Raji (cell line): Measurements from ENCODE around the gene TMEM203.

Experiments
- POLR2A ChIP-seq: IDR thresholded peaks from 2 replicates; pipeline ENCODE4 v1.6.1; 2011; ENCODE audit warnings: low read depth, low read length, control low read depth; ENCODE audit not compliant: insufficient read depth

Gene TMEM203

GRCh38 chr9:137217276-137218211 lies 12.1 kb upstream of the TMEM203 start:
- no peak for TF ChIP-seq POLR2A

- no peak for TF ChIP-seq POLR2A
Measured at GRCh38 chr9:137216188-137216965, 10.9 kb upstream of the TMEM203 start.

DNA sequence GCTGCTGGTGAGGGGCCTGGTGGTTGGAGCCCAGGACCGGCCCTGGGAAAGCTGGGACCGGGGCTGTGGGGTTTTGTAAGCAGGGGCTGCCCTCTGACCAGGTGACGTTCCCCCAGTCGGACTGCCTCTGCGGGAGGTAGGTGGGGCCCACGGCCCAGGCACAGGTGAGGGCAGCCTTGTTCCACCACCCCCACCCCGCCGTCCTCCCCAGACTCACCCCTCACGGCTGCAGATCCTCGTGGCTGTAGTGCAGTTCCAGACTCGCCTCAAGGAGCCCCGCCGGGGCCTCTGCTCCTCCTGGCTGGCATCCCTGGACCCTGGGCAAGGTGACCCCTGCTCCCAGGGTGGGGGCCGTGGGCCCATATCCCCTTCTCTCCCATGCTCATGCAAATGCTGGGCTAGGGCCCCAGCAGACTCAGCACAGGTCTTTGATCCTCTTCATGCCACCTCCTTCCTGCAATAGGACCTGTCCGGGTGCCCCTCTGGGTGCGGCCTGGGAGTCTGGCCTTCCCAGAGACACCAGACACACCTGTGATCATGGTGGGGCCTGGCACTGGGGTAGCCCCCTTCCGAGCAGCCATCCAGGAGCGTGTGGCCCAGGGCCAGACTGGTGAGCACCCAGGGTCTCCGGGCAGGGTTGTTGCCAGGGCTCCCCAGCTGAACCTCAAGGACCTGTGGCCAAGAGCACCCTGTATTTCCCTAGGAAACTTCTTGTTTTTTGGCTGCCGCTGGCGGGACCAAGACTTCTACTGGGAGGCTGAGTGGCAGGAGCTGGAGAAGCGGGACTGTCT lies 9.9 kb upstream of the TMEM203 start:
- no peak for TF ChIP-seq POLR2A

DNA sequence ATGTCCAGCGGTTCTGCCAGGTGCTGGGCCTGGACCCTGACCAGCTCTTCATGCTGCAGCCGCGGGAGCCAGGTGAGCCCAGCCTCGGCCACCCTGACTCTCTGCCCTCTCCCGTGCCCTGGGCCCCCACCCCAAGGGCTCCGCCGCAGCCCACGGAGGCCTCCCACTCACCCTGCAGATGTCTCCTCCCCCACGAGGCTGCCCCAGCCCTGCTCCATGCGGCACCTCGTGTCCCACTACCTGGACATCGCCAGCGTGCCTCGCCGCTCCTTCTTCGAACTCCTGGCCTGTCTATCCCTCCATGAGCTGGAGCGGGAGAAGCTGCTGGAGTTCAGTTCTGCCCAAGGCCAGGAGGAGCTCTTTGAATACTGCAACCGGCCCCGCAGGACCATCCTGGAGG lies 9.2 kb upstream of the TMEM203 start:
- no peak for TF ChIP-seq POLR2A

DNA sequence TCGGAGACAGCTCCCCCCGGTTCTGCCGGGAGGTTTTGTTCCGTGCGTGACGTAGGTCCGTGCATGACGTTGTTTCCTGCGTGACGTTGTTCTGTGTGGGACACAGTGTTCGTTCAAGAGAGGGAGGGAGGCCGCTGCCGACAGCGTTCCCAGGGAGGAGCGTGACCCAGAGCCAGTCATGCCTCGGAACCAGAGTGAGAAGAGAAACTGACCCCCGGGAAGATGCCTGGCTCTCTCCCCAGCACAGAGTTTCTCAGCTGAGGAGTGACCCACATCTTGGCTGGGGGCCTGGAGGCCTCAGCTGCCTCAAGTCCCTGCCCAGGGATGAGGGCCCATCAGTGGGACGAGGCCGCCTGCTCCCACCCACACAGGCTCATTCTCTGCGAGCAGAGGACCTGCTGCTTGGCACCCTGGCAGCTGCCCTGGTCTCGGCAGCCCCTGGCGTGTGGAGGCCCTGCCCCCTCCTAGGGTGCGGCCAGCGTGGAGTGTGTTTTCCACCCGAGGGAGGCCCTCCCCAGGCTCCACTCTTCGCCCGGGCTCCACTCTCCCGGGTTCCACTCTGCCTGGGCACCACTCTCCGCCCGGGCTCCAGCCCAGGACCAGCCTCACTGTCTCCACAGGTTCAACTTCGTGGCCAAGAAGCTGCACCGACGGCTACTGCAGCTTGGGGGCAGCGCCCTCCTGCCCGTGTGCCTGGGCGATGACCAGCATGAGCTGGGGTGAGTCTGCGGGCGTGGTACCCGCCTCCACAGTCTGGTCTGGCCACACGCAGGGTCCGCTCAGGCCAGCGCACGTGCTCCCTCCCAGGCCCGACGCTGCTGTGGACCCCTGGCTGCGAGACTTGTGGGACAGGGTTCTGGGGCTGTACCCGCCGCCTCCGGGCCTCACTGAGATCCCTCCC lies 8.0 kb upstream of the TMEM203 start:
- no peak for TF ChIP-seq POLR2A

GRCh38 chr9:137212520-137212919 lies 7.1 kb upstream of the TMEM203 start:
- TF ChIP-seq POLR2A: no peak

- TF ChIP-seq POLR2A: no peak
Measured at GRCh38 chr9:137211532-137211931, 6.1 kb upstream of the TMEM203 start.

DNA sequence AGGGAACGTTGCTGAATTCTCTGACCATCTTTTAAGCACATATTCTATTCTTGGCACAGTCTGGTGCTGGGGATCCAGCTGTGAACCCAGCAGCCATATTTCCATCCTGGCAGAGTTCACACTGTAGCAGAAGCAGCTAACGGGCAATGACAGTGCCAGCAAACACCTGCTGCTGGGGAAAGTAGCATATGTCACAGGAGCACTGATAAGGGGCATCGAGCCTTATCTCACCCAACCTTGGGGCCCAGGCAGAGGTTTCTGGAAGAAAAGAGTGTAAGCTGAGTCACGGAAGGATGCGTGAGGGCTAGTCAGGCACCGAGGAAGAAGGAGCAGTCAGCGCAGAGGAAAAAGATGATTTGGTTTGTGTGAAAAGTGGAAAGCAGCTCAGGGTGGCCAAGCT lies 1.2 kb upstream of the TMEM203 start:
- no peak for TF ChIP-seq POLR2A

GRCh38 chr9:137204731-137205125 lies 720 bp downstream of the TMEM203 start:
- no peak for TF ChIP-seq POLR2A

DNA sequence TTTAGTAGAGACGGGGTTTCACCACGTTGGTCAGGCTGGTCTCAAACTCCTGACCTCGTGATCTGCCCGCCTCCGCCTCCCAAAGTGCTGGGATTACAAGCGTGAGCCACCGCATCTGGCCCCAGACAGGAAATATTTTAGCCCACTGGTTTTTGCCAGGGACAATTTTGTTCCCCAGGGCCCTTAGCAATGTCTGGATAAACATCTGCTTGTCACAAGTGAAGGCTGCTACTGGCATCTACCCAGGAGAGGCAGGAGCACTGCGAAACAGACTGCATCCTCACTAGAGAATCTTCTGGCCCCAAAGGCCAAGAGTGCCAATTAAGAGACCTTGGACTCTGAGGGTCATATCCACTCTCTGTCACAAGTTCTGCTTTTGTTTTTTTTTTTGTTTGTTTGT lies 2.5 kb downstream of the TMEM203 start:
- TF ChIP-seq POLR2A: no peak

GRCh38 chr9:137201205-137201868 lies 4.1 kb downstream of the TMEM203 start:
- TF ChIP-seq POLR2A: peak; percentile 40; the same call in 1 of the 2 replicates

- TF ChIP-seq POLR2A: peak; percentile 89
Measured at GRCh38 chr9:137200311-137201204, 4.9 kb downstream of the TMEM203 start, which contains the start of gene TPRN. TPRN (minus strand) TSS chr9:137200741; CDS start chr9:137200711, 30 bp downstream.

DNA sequence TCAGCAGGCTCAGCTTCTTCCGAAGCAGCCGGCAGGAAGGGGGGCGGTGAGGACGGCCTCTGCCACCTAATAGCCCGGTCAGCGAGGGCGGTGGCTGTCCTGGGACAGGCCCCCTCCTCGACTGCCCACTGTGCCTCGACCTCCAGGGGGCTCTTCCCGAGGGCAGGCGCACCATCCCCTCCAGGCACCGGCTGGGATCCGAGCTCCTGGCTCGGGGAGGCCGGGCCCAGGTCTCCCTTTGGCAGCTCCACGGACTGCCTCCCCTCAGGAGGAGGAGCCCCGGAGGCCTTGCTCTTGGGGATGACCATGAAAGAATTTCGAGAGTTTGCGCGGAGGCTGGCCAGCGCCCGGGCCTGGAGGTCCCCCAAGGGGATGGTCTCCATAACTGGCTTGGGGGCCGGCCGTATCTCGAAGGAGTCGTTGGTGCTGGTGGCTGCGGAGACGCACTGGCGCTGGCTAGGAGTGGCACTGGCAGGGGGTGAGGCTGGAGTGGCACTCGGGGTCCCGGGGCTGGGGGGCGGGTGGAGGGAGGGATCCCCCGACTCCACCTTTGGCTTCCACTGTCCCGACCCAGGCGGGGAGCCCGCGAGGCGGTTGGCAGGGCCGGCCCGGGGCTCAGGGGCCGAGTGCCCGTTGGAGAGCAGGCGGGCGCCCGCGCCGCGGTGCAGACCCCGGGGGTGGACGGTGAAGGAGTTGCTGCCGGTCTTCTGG lies 5.9 kb downstream of the TMEM203 start:
- no peak for TF ChIP-seq POLR2A
